CD4-positive, alpha-beta T cell treated with Interleukin-4 for 1 hour (primary cell): ENCODE results near the gene MRPL38.

Source experiments
- DNase-seq, 2 donors: peaks; one replicate each; pipeline ENCODE4 v3.0.0-alpha.2; 2020 to 2022

MRPL38 gene

DNA sequence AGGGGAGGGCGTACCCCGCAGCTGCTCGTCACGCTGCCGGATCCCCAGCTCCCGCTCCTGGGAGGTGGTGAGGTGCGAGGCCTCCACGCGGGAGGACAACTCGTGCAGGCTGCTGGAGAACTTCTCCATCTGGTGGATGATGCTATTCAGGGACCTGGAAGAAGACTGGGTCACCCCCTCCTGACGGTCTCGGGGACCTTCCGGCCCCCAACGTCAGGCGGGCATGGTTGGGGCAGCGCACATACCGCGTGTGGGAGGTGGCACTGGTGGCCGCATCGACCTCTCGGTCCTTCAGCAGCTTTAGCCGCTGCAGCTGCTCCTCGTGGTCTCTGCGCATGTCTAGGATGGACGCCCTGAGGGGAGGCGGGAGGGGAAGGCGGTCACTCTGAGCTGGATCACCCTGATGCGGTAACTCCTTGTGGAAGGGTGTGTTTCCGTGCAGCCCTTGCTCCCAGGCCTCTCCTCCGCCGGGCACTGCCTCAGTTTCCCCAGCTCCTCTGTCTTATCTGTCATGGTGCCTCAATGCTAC, 13.3 kb upstream of the MRPL38 start:
- DNase-seq: no peak

- DNase-seq: no peak
Observed at GRCh38 chr17:75917141-75917916, 12.6 kb upstream of the MRPL38 start.

GRCh38 chr17:75915268-75915667, 10.6 kb upstream of the MRPL38 start:
- no peak for DNase-seq

DNA sequence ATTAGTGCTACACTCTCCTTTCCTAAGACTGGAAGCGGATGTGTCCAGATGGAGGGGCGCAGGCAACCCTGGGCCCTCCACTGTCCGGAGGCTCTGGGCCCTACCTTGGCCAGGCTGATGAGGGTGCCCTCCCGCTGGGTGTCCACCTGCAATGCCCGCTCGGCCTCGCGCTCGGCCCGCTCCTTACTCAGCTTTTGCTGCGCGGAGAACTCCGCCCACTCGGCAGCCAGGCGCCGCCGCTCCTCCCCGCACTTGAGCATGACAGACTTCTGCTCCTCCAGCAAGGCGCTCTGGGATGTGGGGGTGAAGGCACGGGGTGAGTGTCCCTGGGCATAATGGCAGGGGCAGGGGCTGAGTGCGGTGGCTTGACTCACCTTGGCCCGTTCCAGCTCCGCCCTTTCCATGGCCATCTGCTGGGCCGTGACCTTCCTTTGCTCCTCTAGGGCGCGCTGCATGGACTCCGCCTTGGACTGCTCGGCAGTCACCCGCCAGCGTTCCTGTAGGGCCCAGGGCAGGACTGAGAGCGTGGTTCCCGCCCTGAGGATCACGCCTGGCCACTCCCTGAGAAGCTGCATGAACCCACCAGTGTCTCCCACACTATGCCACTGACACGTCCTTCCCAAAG, 10.1 kb upstream of the MRPL38 start:
- DNase-seq: no peak

DNA sequence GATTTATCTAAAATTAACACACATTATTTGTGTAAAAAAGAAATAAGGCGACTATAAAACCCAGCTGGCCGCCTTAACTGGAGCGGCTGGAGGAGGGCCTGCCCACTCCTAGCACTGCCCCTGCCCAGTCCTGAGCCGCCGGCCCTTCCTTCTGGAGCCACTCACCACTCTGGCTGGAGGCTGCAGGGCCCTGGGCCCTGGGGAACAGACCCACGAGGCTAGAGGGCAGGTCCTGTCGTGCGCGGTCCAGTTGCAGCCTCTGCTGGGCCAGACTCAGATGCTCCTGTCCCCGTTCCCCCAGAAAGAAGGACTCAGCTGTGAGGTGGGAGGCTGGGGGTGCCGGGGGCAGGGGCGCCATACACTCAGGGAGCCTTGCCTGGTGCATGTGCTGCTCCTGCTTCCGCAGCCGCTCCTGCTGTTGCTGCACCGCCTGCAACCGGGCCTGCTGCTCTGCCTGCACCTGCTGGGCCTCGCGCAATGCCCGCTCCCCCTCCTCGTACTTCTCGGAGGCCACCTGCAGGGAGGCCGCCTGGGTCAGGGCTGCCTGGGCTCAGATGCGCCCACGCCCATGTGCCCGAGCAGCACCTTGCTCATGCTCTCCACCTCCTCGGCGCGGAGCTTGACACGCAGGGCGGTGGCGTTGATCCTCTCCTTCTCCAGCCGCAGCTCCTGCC, 9.0 kb upstream of the MRPL38 start:
- no peak for DNase-seq

DNA sequence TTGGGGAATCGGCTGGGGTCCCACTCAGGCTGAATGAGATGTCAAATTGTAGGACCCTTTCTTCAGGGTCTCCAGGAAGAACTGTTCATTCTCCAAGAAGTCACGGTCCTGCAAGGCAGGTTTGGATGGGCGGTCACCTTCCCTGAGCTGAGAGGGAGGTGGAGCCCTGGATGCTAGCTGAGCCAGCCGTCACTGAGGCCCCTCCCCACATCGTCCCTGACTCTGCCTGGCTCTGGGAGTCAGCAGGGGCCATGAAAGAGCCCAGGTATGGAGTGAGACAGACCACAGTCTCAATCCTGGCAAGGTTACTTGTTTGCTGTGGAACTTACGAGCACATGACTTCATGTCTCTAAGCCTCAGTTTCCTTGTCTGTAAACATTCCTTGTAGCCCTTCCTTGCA, 6.0 kb upstream of the MRPL38 start:
- no peak for DNase-seq

GRCh38 chr17:75909812-75910274, 5.2 kb upstream of the MRPL38 start:
- DNase-seq: no peak

DNA sequence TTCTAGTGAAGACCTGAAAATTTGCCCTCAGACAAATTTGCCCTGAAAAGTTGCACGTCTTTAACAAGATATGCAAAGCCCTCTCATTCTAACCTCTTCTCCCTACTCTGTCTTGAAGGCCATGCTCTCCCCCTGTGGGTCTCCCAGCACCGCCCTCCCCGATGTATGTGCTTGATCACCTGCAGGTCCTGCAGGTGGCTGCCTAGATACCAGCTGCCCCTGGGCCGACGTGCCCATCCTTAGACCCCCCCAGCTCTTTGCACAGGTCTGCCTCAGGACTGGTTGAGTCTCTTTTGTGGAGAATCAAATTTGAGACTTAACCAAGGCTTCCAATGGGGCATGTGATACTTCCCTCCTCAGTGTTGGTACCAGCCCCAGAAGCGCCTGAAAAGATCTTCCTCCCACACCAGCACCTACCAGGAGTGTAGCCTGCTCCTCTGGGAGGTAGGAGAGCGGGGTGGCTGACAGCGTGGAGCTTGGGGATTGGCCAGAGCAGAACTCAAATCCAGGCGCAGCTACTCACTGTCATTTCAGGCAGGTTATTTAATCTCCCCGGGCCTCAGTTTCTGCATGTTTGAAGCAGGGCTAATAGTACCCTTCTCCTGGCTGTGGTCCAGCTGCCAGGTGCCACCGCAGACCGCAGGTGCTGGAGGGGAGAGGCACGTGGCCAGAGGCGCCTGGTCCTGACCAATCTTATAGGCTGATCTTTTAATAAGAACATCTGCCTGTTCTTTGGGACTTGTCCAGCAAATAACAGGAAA, 4.5 kb upstream of the MRPL38 start:
- no peak for DNase-seq

DNA sequence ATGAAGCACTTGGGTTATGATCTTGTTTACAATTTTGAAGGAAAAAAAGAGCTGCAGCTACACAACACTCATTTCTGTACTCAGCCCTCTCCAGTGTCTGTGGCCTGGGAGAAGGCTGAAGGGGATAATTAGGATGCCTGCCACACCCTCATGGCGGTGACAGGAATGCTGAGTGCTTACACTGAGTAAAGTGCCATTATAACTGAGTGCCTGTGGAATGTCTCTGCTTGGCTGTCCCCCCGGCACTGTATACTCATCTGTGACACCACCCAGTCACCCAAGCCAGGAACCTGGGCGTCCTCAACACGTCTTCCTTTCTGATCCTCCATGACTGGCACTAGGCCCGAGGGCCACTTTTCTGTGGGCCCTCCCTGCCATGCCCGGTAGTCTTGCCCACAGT, 3.5 kb upstream of the MRPL38 start:
- no peak for DNase-seq

DNA sequence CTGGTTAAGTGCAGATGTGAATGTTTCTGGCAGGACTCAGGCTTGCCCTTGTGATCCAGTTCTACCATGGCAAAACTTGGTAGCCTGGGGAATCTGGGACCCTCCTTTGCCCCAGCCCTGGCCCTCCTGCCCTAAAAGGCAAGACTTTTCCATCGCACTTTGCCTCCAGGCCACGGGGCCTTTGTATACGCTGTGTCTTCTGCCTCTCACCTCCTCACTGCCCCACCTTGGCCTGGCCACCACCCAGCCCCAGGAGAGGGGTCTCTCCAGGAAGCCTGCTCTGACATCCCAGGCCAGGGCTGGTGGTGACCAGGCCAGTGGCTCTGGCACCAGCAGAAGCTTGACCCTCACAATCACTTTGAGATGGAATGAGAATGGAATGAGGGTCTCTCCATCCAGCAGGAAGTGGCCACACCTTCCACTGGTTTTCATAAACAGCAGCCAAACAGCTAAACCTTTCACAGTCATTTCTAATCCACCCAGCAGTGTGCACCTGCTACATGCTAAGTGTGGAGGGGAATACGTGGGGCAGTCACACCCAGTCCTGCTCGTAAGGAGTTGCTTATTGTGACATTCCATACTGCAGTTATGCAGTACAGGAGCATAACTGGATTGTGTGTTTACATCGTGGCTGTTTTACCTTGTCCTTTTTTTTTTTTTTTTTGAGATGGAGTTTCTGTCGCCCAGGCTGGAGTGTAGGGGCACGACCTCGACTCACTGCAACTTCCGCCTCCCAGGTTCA, 1.6 kb upstream of the MRPL38 start:
- no peak for DNase-seq

DNA sequence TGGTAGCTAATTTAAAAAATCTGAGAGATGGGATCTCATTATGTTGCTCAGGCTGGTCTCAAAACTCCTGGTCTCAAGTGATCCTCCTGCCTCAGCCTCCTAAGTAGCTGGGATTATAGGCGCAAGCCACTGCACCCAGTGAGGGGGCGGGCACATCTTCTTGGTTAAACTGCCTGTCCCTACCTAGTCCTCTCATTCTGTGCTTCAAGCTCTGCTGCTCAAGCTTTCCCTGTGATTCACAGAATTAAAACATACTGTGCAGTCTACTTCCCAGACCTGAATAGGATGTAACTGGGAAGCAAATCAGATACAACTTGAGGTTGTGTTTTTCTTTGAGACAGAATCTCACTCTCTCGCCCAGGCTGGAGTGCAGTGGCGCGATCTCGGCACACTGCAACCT, 2.3 kb downstream of the MRPL38 start:
- no peak for DNase-seq

GRCh38 chr17:75901727-75902126, 3.0 kb downstream of the MRPL38 start:
- DNase-seq: no peak

DNA sequence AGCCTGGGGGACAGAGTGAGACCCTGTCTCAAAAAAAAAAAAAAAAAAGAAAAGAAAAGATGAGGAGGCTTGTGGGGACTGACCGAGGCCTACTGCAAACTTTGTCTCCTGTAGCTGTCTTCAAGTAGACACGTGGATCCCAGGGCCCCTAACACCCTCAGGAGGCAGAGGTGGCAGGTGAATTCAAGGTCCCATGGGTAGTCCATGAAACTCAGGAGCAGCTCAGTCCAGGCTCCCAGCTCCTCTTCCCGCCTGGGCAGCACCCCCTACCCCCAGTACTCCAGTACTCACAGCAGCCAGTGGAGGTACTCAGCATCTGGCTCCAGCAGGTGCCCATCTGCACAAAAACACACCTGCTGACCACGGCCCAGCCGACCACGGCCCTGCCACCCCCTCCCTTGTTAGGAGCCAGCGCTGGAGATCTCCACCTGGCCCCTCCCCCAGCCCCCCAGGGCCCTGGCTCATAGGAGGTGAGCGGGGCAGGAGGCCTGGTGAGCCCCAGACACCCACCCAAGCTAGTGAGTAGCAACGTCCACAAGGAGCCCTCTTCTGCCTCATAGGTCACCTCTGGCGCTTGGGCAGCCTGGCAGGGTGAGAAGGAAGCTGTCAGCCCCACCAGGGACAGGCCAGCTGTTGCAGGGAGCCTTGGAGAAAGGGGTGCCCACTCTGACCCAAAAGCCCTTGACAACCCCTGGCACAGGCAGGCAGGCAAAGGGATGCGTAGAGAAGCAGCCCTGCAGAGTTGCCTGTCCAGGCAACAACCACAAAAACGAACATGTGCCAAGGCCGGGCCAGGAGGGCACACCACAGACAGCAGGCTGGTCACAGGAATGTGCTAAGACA, 3.8 kb downstream of the MRPL38 start:
- no peak for DNase-seq

GRCh38 chr17:75899767-75900468, 4.8 kb downstream of the MRPL38 start:
- no peak for DNase-seq

DNA sequence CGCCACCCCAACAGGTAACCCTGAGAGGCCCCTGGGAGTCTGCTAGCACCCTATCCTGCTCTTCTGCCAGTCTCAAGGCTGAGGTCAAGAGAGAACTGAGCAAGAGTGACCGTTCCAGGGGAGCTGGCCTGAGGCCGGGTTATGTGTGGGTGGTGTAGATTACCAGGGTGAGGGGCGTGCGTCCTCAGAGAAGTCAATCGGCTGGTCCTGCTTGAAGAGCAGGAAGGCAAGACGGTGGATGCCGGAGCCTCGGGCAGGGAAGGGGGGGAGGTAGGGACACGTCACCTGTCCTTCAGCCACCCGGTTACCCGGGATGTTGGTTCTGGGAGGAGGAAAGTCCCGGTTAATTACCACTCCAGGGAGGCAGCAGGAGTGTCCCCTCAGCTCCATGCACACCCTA, 5.3 kb downstream of the MRPL38 start:
- DNase-seq: no peak

DNA sequence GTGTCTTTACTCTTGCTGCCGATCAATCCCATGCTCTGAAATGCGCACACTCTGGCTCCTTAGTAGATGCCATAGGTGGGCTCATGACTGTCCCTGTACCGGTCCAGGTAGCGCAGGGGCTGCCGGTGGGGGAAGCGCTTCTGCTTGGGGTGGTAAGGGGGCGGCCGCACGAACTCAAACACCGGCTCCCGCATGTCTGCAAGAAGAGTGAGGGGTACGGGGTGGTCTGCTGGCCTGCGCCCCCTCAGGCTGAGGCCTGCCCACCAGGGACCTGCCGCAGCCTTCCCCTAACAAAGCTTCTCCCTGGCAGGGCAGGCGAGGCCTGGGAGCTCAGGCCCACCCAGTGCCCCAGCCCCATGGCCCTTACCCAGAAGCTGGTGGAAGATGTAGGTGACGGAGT, 5.9 kb downstream of the MRPL38 start:
- DNase-seq: no peak

- no peak for DNase-seq
Observed at GRCh38 chr17:75898065-75898464, 6.6 kb downstream of the MRPL38 start.

DNA sequence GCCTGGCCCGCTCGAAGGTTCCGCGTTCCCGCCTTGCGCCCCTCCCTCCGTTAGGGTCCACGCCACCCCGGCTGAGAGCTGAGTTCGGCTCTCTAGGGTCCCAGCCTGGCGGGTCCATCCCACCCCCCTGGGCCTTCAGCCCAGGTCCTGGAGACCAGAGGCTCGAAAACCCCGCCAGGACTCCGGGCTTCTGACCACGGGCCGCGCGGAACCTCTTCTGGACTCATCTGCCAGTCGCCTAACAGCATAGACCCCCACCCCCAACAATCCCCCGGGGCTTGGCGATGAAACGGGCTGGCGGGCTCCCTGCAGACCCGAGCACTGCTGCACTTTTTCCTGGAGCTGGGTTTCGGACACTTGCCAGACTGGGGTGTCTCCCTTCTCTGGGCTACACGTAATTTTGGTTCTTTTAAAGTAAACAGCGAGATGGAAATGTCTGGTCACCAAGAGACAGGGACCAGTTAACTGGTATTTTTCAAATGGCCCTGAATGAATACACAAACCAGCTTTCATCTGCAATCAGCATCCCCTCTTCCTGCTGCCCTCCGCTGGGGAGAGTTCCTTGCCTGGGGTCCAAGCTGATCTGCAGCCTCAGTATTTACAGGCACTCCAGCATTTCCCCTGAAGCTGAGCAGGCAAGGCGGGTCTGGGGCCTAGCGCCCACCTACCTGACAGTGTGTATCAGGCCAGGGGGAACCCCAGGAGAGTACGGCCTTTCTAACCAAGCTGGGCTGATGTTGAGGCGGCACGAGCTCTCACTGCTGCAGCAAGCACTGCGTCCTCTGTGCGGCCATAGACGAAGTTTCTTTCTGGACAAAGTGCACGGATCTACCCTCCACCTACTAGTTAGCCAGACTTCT, 7.3 kb downstream of the MRPL38 start:
- DNase-seq: no peak

DNA sequence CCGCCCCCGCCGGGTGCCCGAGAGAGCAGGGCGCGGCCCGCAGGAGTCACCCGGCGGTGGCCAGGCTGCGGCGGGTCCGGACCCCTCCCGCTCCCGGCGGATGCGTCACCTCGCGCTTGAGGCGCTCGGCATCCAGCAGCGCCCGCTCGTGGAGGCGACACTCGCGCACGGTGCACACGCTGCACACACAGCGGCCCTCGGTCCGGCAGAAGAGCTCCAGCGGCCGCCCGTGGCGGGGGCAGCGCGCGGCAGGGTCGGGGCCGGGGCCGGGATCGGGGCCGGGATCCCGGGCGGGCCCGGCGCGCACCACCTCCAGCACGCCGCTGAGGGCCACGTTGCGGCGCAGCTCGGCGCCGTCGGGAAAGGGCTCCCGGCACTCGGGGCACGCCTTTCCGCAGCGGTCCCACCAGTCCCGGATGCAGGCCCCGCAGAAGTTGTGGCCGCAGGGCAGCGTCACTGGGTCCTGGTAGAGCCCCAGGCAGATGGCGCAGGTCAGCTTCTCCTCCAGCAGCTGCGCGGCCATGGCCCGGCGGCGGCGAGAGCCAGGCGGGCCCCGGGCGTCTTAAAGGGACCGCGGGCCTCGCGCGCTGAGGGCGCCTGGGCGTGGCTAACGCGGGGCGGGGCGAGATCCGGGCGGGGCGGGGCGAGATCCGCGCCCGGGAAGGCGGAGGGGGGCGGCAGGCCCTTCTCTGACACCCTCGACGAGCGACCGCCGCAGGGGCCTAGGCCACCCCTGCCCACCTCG, 8.1 kb downstream of the MRPL38 start, which contains the start of gene TRIM65:
Gene TRIM65, minus strand, starts transcription at position 537 of the 745 bp plus-strand sequence. Its CDS starts 14 bp downstream, at position 523.
- DNase-seq: peak; percentile 78 to 80
